WTC11 (cell line): ENCODE results near the gene CHN1.

ENCODE experiments used
- ELF4 ChIP-seq: sonication (generic); formaldehyde crosslinking; IDR thresholded peaks from 2 replicates; pipeline ENCODE4 v1.8.1; 2022; ENCODE audit warnings: low read depth, mild to moderate bottlenecking, moderate library complexity, missing genetic modification reagents
- MXD4 ChIP-seq: fragments of 250-450 bp; sonication (Bioruptor Pico); IDR thresholded peaks from 2 replicates; pipeline ENCODE4 v1.8.0; 2021; ENCODE audit warnings: mild to moderate bottlenecking, moderate library complexity, borderline replicate concordance
- MYBL2 ChIP-seq: sonication (generic); formaldehyde crosslinking; IDR thresholded peaks from 2 replicates; pipeline ENCODE4 v1.8.1; 2023; ENCODE audit warnings: mild to moderate bottlenecking, moderate library complexity, missing genetic modification reagents
- OVOL2 ChIP-seq: fragments of 250-450 bp; sonication (Bioruptor Pico); IDR thresholded peaks from 2 replicates; pipeline ENCODE4 v1.9.0; 2021; ENCODE audit warnings: mild to moderate bottlenecking, borderline replicate concordance
- TEAD4 ChIP-seq: sonication (generic); formaldehyde crosslinking; IDR thresholded peaks from 2 replicates; pipeline ENCODE4 v1.8.0; 2022; ENCODE audit warnings: mild to moderate bottlenecking, missing genetic modification reagents
- TF ChIP-seq, protein P1 (sequence below): fragments of 200-600 bp; IDR thresholded peaks from 2 replicates; pipeline ENCODE4 v1.8.0; 2022; ENCODE audit warnings: antibody characterized with exemption
- TF ChIP-seq, protein P2 (sequence below): sonication (generic); formaldehyde crosslinking; IDR thresholded peaks from 2 replicates; pipeline ENCODE4 v1.8.0; 2023; ENCODE audit warnings: missing genetic modification reagents, mild to moderate bottlenecking, borderline replicate concordance
- TF ChIP-seq, protein P3 (sequence below): sonication (generic); formaldehyde crosslinking; IDR thresholded peaks from 2 replicates; pipeline ENCODE4 v1.8.1; 2022; ENCODE audit warnings: low read depth, missing genetic modification reagents, borderline replicate concordance
- TF ChIP-seq, protein P4 (sequence below): sonication (generic); formaldehyde crosslinking; conservative IDR thresholded peaks from 2 replicates; pipeline ENCODE4 v1.8.1; 2022; ENCODE audit warnings: mild to moderate bottlenecking, missing genetic modification reagents

DNA sequence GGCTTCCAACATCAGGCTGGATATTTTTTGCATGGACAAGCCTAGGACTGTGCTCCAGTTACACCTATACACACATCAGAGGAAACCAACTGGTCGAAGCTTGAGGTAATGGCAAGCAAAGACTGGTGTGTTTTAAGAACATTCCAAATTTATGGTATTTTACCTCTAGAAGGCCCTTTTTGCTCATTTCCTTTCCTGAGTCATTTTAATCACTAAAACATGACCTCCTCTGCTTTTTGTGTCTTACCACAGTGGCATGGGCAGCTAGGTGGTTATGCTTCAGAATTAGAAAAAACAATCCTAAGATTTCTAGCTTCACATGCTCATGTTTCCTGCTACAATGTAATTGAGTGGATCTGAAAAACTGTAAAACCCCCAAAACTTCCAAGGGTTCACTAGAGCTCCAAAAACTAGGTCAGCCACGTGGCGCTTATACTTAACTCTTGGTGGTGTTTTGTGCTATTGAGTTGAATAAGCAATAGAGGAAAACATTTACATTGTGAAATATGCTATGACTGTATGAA is 210.3 kb downstream of the CHN1 start:
- TF ChIP-seq, protein P1, sequence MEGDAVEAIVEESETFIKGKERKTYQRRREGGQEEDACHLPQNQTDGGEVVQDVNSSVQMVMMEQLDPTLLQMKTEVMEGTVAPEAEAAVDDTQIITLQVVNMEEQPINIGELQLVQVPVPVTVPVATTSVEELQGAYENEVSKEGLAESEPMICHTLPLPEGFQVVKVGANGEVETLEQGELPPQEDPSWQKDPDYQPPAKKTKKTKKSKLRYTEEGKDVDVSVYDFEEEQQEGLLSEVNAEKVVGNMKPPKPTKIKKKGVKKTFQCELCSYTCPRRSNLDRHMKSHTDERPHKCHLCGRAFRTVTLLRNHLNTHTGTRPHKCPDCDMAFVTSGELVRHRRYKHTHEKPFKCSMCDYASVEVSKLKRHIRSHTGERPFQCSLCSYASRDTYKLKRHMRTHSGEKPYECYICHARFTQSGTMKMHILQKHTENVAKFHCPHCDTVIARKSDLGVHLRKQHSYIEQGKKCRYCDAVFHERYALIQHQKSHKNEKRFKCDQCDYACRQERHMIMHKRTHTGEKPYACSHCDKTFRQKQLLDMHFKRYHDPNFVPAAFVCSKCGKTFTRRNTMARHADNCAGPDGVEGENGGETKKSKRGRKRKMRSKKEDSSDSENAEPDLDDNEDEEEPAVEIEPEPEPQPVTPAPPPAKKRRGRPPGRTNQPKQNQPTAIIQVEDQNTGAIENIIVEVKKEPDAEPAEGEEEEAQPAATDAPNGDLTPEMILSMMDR, result no peak
- TF ChIP-seq MYBL2 (CRISPR knock-in tag) (no peak), ELF4 (CRISPR knock-in tag) (no peak), OVOL2 (CRISPR knock-in tag) (no peak), TEAD4 (CRISPR knock-in tag) (no peak), MXD4 (no peak)
- TF ChIP-seq, protein P2, sequence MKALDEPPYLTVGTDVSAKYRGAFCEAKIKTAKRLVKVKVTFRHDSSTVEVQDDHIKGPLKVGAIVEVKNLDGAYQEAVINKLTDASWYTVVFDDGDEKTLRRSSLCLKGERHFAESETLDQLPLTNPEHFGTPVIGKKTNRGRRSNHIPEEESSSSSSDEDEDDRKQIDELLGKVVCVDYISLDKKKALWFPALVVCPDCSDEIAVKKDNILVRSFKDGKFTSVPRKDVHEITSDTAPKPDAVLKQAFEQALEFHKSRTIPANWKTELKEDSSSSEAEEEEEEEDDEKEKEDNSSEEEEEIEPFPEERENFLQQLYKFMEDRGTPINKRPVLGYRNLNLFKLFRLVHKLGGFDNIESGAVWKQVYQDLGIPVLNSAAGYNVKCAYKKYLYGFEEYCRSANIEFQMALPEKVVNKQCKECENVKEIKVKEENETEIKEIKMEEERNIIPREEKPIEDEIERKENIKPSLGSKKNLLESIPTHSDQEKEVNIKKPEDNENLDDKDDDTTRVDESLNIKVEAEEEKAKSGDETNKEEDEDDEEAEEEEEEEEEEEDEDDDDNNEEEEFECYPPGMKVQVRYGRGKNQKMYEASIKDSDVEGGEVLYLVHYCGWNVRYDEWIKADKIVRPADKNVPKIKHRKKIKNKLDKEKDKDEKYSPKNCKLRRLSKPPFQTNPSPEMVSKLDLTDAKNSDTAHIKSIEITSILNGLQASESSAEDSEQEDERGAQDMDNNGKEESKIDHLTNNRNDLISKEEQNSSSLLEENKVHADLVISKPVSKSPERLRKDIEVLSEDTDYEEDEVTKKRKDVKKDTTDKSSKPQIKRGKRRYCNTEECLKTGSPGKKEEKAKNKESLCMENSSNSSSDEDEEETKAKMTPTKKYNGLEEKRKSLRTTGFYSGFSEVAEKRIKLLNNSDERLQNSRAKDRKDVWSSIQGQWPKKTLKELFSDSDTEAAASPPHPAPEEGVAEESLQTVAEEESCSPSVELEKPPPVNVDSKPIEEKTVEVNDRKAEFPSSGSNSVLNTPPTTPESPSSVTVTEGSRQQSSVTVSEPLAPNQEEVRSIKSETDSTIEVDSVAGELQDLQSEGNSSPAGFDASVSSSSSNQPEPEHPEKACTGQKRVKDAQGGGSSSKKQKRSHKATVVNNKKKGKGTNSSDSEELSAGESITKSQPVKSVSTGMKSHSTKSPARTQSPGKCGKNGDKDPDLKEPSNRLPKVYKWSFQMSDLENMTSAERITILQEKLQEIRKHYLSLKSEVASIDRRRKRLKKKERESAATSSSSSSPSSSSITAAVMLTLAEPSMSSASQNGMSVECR (CRISPR knock-in tag), result no peak
- TF ChIP-seq, protein P3, sequence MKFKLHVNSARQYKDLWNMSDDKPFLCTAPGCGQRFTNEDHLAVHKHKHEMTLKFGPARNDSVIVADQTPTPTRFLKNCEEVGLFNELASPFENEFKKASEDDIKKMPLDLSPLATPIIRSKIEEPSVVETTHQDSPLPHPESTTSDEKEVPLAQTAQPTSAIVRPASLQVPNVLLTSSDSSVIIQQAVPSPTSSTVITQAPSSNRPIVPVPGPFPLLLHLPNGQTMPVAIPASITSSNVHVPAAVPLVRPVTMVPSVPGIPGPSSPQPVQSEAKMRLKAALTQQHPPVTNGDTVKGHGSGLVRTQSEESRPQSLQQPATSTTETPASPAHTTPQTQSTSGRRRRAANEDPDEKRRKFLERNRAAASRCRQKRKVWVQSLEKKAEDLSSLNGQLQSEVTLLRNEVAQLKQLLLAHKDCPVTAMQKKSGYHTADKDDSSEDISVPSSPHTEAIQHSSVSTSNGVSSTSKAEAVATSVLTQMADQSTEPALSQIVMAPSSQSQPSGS (CRISPR knock-in tag), result no peak
- TF ChIP-seq, protein P4, sequence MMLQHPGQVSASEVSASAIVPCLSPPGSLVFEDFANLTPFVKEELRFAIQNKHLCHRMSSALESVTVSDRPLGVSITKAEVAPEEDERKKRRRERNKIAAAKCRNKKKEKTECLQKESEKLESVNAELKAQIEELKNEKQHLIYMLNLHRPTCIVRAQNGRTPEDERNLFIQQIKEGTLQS (CRISPR knock-in tag), result no peak
